ENCODE measurements around the gene CCDC9.

- TF ChIP-seq CTCF (IDR thresholded peaks at IDR 0.05; ENCODE audit: low read depth, low read length) = peak; percentile 99
- TF ChIP-seq EZH2phosphoT487 (IDR thresholded peaks at IDR 0.05; ENCODE audit: low read depth) = no peak
Observed at GRCh38 chr19:47305309-47305751, 49.0 kb downstream of the CCDC9 start.

Data from OCI-LY3 (cell line).